Effector memory CD4-positive, alpha-beta T cell (primary cell): ENCODE results near the gene PDGFRB.

ENCODE experiments used
- DNase-seq, 3 donors: peaks; one replicate each; pipeline ENCODE4 v3.0.0-alpha.2; 2020
- H3K27ac ChIP-seq: 2 replicates; pipeline ENCODE4 v1.7.0; 2013; ENCODE audit warnings: mild to moderate bottlenecking, low read length, moderate library complexity; ENCODE audit not compliant: insufficient read depth, poor library complexity, severe bottlenecking
- H3K27me3 ChIP-seq: replicated peaks from 2 replicates; pipeline ENCODE4 v1.7.0; 2013; ENCODE audit warnings: mild to moderate bottlenecking, low read length; ENCODE audit not compliant: insufficient read depth, control insufficient read depth, poor library complexity, severe bottlenecking
- H3K36me3 ChIP-seq: 2 replicates; pipeline ENCODE4 v1.7.0; 2013; ENCODE audit warnings: mild to moderate bottlenecking, low read length, moderate library complexity; ENCODE audit not compliant: control insufficient read depth, insufficient read depth
- H3K4me1 ChIP-seq: 2 replicates; pipeline ENCODE4 v1.7.0; 2013; ENCODE audit warnings: low read length, mild to moderate bottlenecking; ENCODE audit not compliant: control insufficient read depth, insufficient read depth, poor library complexity, severe bottlenecking
- H3K4me3 ChIP-seq: 2 replicates; pipeline ENCODE4 v1.7.0; 2013; ENCODE audit warnings: low read length, low read depth, mild to moderate bottlenecking; ENCODE audit not compliant: insufficient read depth, poor library complexity, severe bottlenecking
- H3K9me3 ChIP-seq: 2 replicates; pipeline ENCODE4 v1.7.0; 2013; ENCODE audit warnings: mild to moderate bottlenecking, low read length, moderate library complexity; ENCODE audit not compliant: control insufficient read depth

PDGFRB gene

DNA sequence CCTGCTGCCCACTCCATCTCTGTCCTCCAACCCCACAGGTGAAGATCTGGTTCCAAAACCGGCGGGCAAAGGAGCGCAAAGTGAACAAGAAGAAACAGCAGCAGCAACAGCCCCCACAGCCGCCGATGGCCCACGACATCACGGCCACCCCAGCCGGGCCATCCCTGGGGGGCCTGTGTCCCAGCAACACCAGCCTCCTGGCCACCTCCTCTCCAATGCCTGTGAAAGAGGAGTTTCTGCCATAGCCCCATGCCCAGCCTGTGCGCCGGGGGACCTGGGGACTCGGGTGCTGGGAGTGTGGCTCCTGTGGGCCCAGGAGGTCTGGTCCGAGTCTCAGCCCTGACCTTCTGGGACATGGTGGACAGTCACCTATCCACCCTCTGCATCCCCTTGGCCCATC is 27.8 kb upstream of the PDGFRB start:
- DNase-seq, result no peak
- H3K27me3 ChIP-seq, result no peaks in the 10 kb centered on the region
- no peak overlapping the region for H3K27ac ChIP-seq
- H3K4me3 ChIP-seq, result no peak overlapping the region
- H3K4me1 ChIP-seq, result no peaks in the 10 kb centered on the region
- no peaks in the 10 kb centered on the region for H3K36me3 ChIP-seq
- H3K9me3 ChIP-seq, result no peaks in the 10 kb centered on the region

- Histone ChIP-seq H3K27ac (no peak overlapping the region), H3K4me3 (no peak overlapping the region), H3K9me3 (no peaks in the 10 kb centered on the region), H3K4me1 (no peaks in the 10 kb centered on the region), H3K36me3 (no peaks in the 10 kb centered on the region), H3K27me3 (no peaks in the 10 kb centered on the region)
- DNase-seq, result no peak
Observed at GRCh38 chr5:150182774-150183173, 27.1 kb upstream of the PDGFRB start.

GRCh38 chr5:150181766-150182545 is 26.3 kb upstream of the PDGFRB start:
- no peak for DNase-seq
- Histone ChIP-seq H3K4me1 (no peaks in the 10 kb centered on the region), H3K36me3 (no peaks in the 10 kb centered on the region), H3K27me3 (no peaks in the 10 kb centered on the region), H3K9me3 (no peaks in the 10 kb centered on the region), H3K4me3 (no peak overlapping the region), H3K27ac (no peak overlapping the region)

- Histone ChIP-seq H3K4me1 (no peaks in the 10 kb centered on the region), H3K27me3 (no peaks in the 10 kb centered on the region), H3K27ac (no peak overlapping the region), H3K36me3 (no peaks in the 10 kb centered on the region), H3K9me3 (no peaks in the 10 kb centered on the region), H3K4me3 (no peak overlapping the region)
- DNase-seq, result no peak
Observed at GRCh38 chr5:150181027-150181426, 25.4 kb upstream of the PDGFRB start.

DNA sequence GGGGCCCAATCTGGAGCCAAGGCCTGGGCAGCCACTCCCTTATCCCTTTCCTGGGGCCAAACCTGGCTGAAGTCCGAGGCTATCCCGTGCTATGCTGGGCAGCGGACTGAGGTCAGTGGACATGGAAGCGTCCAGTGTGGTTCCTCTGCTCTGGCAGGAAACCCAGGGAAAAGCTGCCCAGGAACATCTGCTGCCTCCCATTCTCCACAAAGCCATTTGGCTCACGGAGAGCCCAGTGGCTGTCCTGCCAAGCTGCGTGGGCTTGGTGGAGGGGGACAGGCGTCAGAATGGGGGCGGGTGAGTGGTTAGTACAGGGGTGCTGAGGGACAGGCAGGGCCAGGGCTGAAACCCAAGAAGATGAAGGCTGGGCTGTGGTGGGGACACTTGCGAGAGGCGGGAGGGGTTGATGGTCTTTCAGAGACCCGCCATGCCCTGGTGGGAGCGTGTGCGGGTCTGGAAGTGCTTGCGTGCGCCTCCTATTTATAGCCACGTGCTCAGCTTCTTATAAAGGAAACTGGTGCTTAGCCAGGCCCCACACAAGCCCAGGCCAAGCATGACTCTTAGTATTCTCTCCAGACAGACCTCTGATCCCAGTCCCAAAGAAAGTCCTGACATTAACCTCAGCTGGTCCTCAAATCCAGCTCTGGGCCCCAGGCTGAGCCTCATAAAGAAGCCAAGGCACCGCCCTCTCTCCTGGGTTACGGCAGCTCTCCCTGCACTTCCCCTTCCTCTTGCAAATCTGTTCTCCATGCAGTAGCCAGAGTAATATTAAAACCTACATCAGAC is 24.8 kb upstream of the PDGFRB start:
- Histone ChIP-seq H3K27ac (no peak overlapping the region), H3K9me3 (no peaks in the 10 kb centered on the region), H3K36me3 (no peaks in the 10 kb centered on the region), H3K4me3 (no peak overlapping the region), H3K27me3 (no peaks in the 10 kb centered on the region), H3K4me1 (no peaks in the 10 kb centered on the region)
- DNase-seq, result no peak

GRCh38 chr5:150179019-150179620 is 23.5 kb upstream of the PDGFRB start:
- H3K4me1 ChIP-seq, result no peaks in the 10 kb centered on the region

GRCh38 chr5:150178262-150178661 is 22.6 kb upstream of the PDGFRB start:
- Histone ChIP-seq H3K36me3 (no peaks in the 10 kb centered on the region), H3K4me3 (no peak overlapping the region), H3K9me3 (no peaks in the 10 kb centered on the region), H3K27ac (no peak overlapping the region), H3K27me3 (peaks cover 5% of the 10 kb centered on the region), H3K4me1 (no peaks in the 10 kb centered on the region)
- no peak for DNase-seq

More at GRCh38 chr5:150179019-150179620, 23.5 kb upstream of the PDGFRB start:
- no peak for DNase-seq
- Histone ChIP-seq H3K9me3 (no peaks in the 10 kb centered on the region), H3K36me3 (no peaks in the 10 kb centered on the region), H3K4me3 (no peak overlapping the region), H3K27ac (no peak overlapping the region), H3K27me3 (no peaks in the 10 kb centered on the region)

- no peak overlapping the region for H3K4me3 ChIP-seq
- no peak for DNase-seq
- H3K27ac ChIP-seq, result no peak overlapping the region
- H3K36me3 ChIP-seq, result no peaks in the 10 kb centered on the region
- no peaks in the 10 kb centered on the region for H3K9me3 ChIP-seq
- H3K27me3 ChIP-seq, result peaks cover 5% of the 10 kb centered on the region
- no peaks in the 10 kb centered on the region for H3K4me1 ChIP-seq
Observed at GRCh38 chr5:150177721-150178120, 22.1 kb upstream of the PDGFRB start.

GRCh38 chr5:150176745-150177477 is 21.3 kb upstream of the PDGFRB start:
- Histone ChIP-seq H3K4me1 (no peaks in the 10 kb centered on the region), H3K9me3 (no peaks in the 10 kb centered on the region), H3K27ac (no peak overlapping the region), H3K27me3 (peaks cover 5% of the 10 kb centered on the region), H3K4me3 (no peak overlapping the region), H3K36me3 (no peaks in the 10 kb centered on the region)
- DNase-seq, result no peak
